Smooth muscle cell (in vitro differentiated cells): ENCODE results near the gene ISLR. TPM values are rescaled to one million over a fixed set of nuclear protein-coding genes. Genes with fewer than 3 reads are reported as not detected.

Experiments
- DNase-seq: peaks from one replicate; lab custom pipeline; 2025; ENCODE audit not compliant: unreplicated experiment; lab: John Stamatoyannopoulos, UW
- H2AFZ ChIP-seq: fragments of 200-600 bp; sonication (generic); 2 replicates; pipeline ENCODE4 v1.6.0; 2016; ENCODE audit warnings: antibody characterized with exemption, low read depth, mild to moderate bottlenecking
- H3F3A ChIP-seq: fragments of 200-600 bp; sonication (generic); 2 replicates; pipeline ENCODE4 v1.6.0; 2017; ENCODE audit warnings: antibody characterized with exemption, low read depth
- H3K27ac ChIP-seq: fragments of 200-600 bp; sonication (generic); 2 replicates; pipeline ENCODE4 v1.5.1; 2016; ENCODE audit warnings: low read depth, mild to moderate bottlenecking
- H3K27me3 ChIP-seq: fragments of 200-600 bp; sonication (generic); 2 replicates; pipeline ENCODE4 v1.6.1; 2016; ENCODE audit warnings: low read depth, mild to moderate bottlenecking
- H3K36me3 ChIP-seq: fragments of 200-600 bp; sonication (generic); 2 replicates; pipeline ENCODE4 v1.5.1; 2016; ENCODE audit warnings: low read depth
- H3K4me1 ChIP-seq: fragments of 200-600 bp; sonication (generic); 2 replicates; pipeline ENCODE4 v1.5.1; 2016; ENCODE audit warnings: low read depth
- H3K4me2 ChIP-seq: fragments of 200-600 bp; sonication (generic); 2 replicates; pipeline ENCODE4 v1.6.0; 2016; ENCODE audit warnings: mild to moderate bottlenecking
- H3K4me3 ChIP-seq: fragments of 200-600 bp; sonication (generic); 2 replicates; pipeline ENCODE4 v1.5.1; 2016; ENCODE audit warnings: mild to moderate bottlenecking
- H3K79me2 ChIP-seq: fragments of 200-600 bp; sonication (generic); 2 replicates; pipeline ENCODE4 v1.6.0; 2016; ENCODE audit warnings: low read depth, mild to moderate bottlenecking
- H3K9ac ChIP-seq: fragments of 200-600 bp; sonication (generic); 2 replicates; pipeline ENCODE4 v1.6.0; 2016; ENCODE audit warnings: low read depth
- H3K9me3 ChIP-seq: fragments of 200-600 bp; sonication (generic); replicated peaks from 2 replicates; pipeline ENCODE4 v1.5.1; 2016; ENCODE audit warnings: low read depth
- H4K20me1 ChIP-seq: fragments of 200-600 bp; sonication (generic); 2 replicates; pipeline ENCODE4 v1.6.0; 2016; ENCODE audit warnings: low read depth
- WGBS: methylation state at CpG from one replicate; pipeline ENCODE4 v1.1.7; 2016; ENCODE audit warnings: low lambda C conversion rate; 5-methylcytosine and 5-hydroxymethylcytosine counted together
- polyA plus RNA-seq: library from polyadenylated mRNA; unstranded; fragments of >200 nt; fragmentation: Nextera tagmentation; extraction: Ambion mirVana; gene quantifications from 2 replicates; pipeline ENCODE4 v1.2.1, GENCODE V29; 2016
- total RNA-seq: library from RNA; depleted of rRNA; stranded (reverse); fragments of >200 nt; gene quantifications from 2 replicates; pipeline ENCODE4 v1.2.3, GENCODE V29; 2014
- TF ChIP-seq, protein P1 (sequence below): fragments of 200-600 bp; sonication (generic); IDR thresholded peaks from 2 replicates; pipeline ENCODE4 v1.5.1; 2017; ENCODE audit warnings: borderline replicate concordance, mild to moderate bottlenecking, antibody characterized with exemption; ENCODE audit not compliant: insufficient read depth, poor library complexity, severe bottlenecking

ISLR gene
- total and polyA plus RNA-seq, 2 experiments from 2014 or later = 119 to 130 TPM

DNA sequence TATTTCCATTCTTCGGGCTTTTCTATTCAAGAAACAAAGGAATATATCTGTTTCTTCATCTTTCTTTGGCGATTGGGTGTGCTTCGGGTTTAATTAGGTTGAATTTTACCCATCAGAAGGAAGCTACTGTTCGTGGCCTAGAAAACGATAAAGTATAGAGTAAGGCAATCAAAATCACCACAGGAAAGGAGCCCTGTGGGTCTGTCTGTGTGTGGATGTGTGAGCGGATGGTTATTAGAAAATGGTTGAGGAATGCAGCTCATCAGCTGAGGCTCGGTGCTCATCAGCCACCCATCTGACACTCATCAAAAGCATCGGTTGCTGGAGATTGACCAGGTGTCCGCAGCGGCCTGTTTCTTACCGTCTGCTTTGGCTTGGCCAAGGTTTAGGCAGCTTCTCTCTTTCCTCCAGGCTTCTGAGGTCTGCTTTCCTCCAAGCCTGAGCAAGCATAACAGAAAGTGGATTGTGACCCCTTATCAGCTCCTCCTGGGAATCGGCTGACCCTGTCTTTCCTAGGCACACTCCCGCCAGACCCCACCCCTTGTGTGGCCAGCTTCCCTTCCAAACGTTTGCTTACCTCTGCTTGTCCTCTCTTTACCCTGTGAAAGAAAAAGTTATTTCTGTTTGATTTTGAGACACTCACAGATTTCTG, 17.6 kb upstream of the ISLR start:
- Histone ChIP-seq H3F3A (no peaks in the 10 kb centered on the region), H3K4me3 (no peak overlapping the region), H3K27me3 (no peaks in the 10 kb centered on the region), H3K4me1 (no peaks in the 10 kb centered on the region), H3K79me2 (no peaks in the 10 kb centered on the region), H4K20me1 (no peaks in the 10 kb centered on the region), H3K9ac (no peak overlapping the region), H2AFZ (no peak overlapping the region), H3K4me2 (no peak overlapping the region), H3K27ac (peak overlapping the region; percentile 43), H3K36me3 (no peaks in the 10 kb centered on the region), H3K9me3 (no peaks in the 10 kb centered on the region)
- 76% methylated on average over 14 of the region's 14 CpGs for WGBS
- TF ChIP-seq, protein P1, sequence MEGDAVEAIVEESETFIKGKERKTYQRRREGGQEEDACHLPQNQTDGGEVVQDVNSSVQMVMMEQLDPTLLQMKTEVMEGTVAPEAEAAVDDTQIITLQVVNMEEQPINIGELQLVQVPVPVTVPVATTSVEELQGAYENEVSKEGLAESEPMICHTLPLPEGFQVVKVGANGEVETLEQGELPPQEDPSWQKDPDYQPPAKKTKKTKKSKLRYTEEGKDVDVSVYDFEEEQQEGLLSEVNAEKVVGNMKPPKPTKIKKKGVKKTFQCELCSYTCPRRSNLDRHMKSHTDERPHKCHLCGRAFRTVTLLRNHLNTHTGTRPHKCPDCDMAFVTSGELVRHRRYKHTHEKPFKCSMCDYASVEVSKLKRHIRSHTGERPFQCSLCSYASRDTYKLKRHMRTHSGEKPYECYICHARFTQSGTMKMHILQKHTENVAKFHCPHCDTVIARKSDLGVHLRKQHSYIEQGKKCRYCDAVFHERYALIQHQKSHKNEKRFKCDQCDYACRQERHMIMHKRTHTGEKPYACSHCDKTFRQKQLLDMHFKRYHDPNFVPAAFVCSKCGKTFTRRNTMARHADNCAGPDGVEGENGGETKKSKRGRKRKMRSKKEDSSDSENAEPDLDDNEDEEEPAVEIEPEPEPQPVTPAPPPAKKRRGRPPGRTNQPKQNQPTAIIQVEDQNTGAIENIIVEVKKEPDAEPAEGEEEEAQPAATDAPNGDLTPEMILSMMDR = no peak
- no peak for DNase-seq

DNA sequence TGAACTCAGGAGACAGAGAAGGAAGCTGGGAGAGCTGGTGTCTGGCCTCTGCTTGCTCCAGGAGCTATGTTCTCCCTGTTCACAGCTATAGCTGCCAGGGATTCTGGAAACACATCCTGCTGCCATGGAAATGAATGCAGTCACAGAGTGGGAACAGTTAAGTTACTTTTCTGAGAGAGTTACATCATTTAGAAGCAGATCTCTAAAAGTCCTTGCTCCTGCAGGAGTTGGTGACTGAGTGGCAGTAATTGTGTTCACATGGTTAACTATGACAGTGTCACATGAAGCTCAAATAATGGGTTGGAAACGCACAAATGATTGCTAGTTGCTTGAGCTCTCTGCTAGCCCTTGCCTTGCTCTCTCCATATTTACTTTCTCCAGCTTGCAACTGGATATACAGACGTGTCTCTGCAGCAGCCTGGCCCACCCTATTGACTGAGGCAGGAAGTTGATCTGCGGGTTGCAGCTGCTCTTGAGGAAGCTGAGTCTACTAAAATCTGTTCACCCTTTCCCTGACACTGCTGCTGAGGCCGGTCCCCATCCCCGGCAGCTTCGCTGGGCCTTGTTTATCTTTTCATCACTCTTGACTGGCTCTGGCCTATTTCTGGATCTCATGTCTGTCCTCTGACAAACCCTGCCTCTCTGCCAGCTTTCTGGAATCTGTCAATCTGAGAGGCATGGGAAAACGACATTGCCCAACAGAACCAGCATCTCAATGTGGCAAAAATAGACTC, 16.7 kb upstream of the ISLR start:
- H4K20me1 ChIP-seq = no peaks in the 10 kb centered on the region
- H3K9me3 ChIP-seq = no peaks in the 10 kb centered on the region
- 24% methylated on average over 7 of the region's 7 CpGs for WGBS
- H3K79me2 ChIP-seq = no peaks in the 10 kb centered on the region
- H2AFZ ChIP-seq = peak overlapping the region; percentile 38
- no peaks in the 10 kb centered on the region for H3K27me3 ChIP-seq
- TF ChIP-seq, protein P1 = no peak
- no peak overlapping the region for H3K9ac ChIP-seq
- no peak for DNase-seq
- no peaks in the 10 kb centered on the region for H3K4me1 ChIP-seq
- H3K27ac ChIP-seq = peak overlapping the region; percentile 43
- no peaks in the 10 kb centered on the region for H3K36me3 ChIP-seq
- H3F3A ChIP-seq = no peaks in the 10 kb centered on the region
- peak overlapping the region; percentile 14 for H3K4me2 ChIP-seq
- H3K4me3 ChIP-seq = no peak overlapping the region

DNA sequence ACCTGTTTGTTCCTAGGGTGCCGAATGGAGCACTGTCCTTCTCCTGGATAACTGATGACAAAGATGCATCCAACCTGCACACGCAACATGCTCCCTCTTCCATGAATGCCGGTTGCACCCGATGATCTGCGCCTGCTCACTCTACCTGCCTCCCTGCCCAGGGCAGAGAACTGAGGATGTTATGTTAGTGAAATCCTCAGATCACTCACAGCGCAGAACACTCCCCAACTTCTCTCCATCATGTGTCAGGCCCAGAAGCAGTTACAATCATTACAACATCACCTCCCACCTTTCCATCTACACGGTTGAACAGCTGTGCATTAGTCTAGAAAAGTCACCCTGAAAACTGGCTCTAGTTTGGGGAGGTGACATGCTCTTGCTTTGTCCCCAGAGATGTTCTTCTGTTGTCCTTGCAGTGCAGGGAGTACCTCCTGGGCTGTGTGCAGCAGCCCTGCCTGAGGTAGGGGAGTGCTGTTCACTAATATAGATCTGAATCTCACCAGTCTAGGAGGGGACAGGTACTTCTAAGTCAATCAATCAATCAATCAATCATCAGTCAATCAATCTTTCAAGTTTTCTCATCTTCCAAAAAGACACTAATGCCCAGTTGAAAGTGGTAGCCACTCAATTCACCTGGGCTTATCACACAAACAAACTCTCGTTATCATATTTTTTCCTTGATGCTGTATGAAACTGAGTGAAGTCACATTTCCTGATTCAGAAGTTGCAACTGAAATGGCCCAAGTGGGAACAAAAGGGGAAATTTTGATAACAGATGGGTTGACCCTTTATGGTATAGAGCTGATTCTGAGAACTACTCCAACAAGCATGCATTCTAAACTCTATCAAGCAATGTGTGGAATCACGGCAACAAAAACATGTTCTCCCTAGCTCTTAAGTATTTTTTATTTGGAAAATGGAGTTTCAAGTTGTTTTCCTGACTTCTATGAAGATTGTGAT, 15.4 kb upstream of the ISLR start:
- H3K79me2 ChIP-seq = no peaks in the 10 kb centered on the region
- H3K4me3 ChIP-seq = no peak overlapping the region
- no peaks in the 10 kb centered on the region for H4K20me1 ChIP-seq
- WGBS = 94% methylated on average over 9 of the region's 9 CpGs
- H3K27ac ChIP-seq = no peak overlapping the region
- no peak overlapping the region for H3K4me2 ChIP-seq
- no peaks in the 10 kb centered on the region for H3K4me1 ChIP-seq
- H3K9me3 ChIP-seq = no peaks in the 10 kb centered on the region
- H2AFZ ChIP-seq = no peak overlapping the region
- DNase-seq = no peak
- TF ChIP-seq, protein P1 = no peak
- no peak overlapping the region for H3K9ac ChIP-seq
- H3K36me3 ChIP-seq = no peaks in the 10 kb centered on the region
- H3F3A ChIP-seq = no peaks in the 10 kb centered on the region
- H3K27me3 ChIP-seq = no peaks in the 10 kb centered on the region
